SHP77 (cell line): Measurements from ENCODE around the gene TPM1.

Experiments used
- DNase-seq, 2 experiments: peaks; one replicate each; lab custom pipeline; 2025; lab: John Stamatoyannopoulos, UW

TPM1 gene

GRCh38 chr15:63057468-63058345 is 15.2 kb downstream of the TPM1 start:
- DNase-seq: no peak

- DNase-seq: no peak
Observed at GRCh38 chr15:63059075-63059474, 16.5 kb downstream of the TPM1 start.

- DNase-seq: no peak
Observed at GRCh38 chr15:63059573-63060216, 17.1 kb downstream of the TPM1 start.

- no peak for DNase-seq
Observed at GRCh38 chr15:63060699-63061098, 18.2 kb downstream of the TPM1 start.

- no peak for DNase-seq
Observed at GRCh38 chr15:63061975-63062374, 19.4 kb downstream of the TPM1 start.

- DNase-seq: no peak
Observed at GRCh38 chr15:63063164-63063756, 20.7 kb downstream of the TPM1 start.

- no peak for DNase-seq
Observed at GRCh38 chr15:63063877-63064409, 21.4 kb downstream of the TPM1 start.

- DNase-seq: no peak
Observed at GRCh38 chr15:63065262-63066221, 23.0 kb downstream of the TPM1 start.

GRCh38 chr15:63066272-63066671 is 23.7 kb downstream of the TPM1 start:
- DNase-seq: no peak

GRCh38 chr15:63067306-63067705 is 24.8 kb downstream of the TPM1 start:
- no peak for DNase-seq

GRCh38 chr15:63067976-63068743 is 25.6 kb downstream of the TPM1 start:
- DNase-seq: no peak

- DNase-seq: no peak
Observed at GRCh38 chr15:63069616-63070090, 27.1 kb downstream of the TPM1 start.

GRCh38 chr15:63070681-63071129 is 28.2 kb downstream of the TPM1 start:
- no peak for DNase-seq

GRCh38 chr15:63071288-63071909 is 28.9 kb downstream of the TPM1 start:
- no peak for DNase-seq

- DNase-seq: peak in 1 of 2 experiments; percentile 11
Observed at GRCh38 chr15:63072023-63072650, 29.6 kb downstream of the TPM1 start.

GRCh38 chr15:63072809-63073277 is 30.3 kb downstream of the TPM1 start:
- DNase-seq: no peak

GRCh38 chr15:63073497-63074172 is 31.1 kb downstream of the TPM1 start:
- DNase-seq: no peak

- no peak for DNase-seq
Observed at GRCh38 chr15:63075015-63075983, 32.8 kb downstream of the TPM1 start.
